H1 (cell line): ENCODE measurements around the gene DCAF8L2. TPM values are rescaled to one million over a fixed set of nuclear protein-coding genes. Genes with fewer than 3 reads are reported as not detected.

Experiments
- CTCF ChIA-PET: fragments of 300-600 bp; sonication (Branson Sonifier 250); formaldehyde crosslinking; loops from one replicate; lab custom pipeline; 2021; ENCODE audit not compliant: partially characterized antibody; lab: Charles Lee
- POLR2A ChIA-PET: fragments of 300-600 bp; sonication (Branson Sonifier 250); formaldehyde crosslinking; loops from one replicate; lab custom pipeline; 2021; ENCODE audit warnings: inconsistent platforms; ENCODE audit not compliant: partially characterized antibody; lab: Charles Lee
- DNase-seq, 2 experiments: peaks; one replicate each; pipeline versions ENCODE4 v3.0.0 to v3.0.0-alpha.2; 2010 to 2022; ENCODE audit warnings: low spot score in 2 of 2, low read depth in 1 of 2, mixed read lengths in 1 of 2
- FAIRE-seq: peaks from 2 replicates; lab custom pipeline; 2011; peaks lifted over from hg19 to GRCh38; lab: Jason Lieb, UNC
- H2AFZ ChIP-seq: 2 replicates; pipeline ENCODE4 v1.8.1; 2012; ENCODE audit warnings: low read length, inconsistent platforms
- H2AK5ac ChIP-seq: 2 replicates; pipeline ENCODE4 v1.6.1; 2013; ENCODE audit warnings: low read depth, low read length
- H2BK120ac ChIP-seq: replicated peaks from 2 replicates; pipeline ENCODE3; 2013; ENCODE audit warnings: low read depth, low read length, inconsistent platforms
- H2BK12ac ChIP-seq: 2 replicates; pipeline ENCODE4 v1.6.1; 2013; ENCODE audit warnings: low read depth, low read length
- H2BK15ac ChIP-seq: 2 replicates; pipeline ENCODE4 v1.6.1; 2013; ENCODE audit warnings: low read length
- H2BK20ac ChIP-seq: 2 replicates; pipeline ENCODE4 v1.6.1; 2013; ENCODE audit warnings: low read length
- H2BK5ac ChIP-seq: 2 replicates; pipeline ENCODE4 v1.6.1; 2013; ENCODE audit warnings: low read depth, low read length
- H3K14ac ChIP-seq: 2 replicates; pipeline ENCODE4 v1.6.1; 2013; ENCODE audit warnings: inconsistent platforms; ENCODE audit not compliant: insufficient read length
- H3K18ac ChIP-seq: 2 replicates; pipeline ENCODE4 v1.6.1; 2013; ENCODE audit warnings: low read length; ENCODE audit errors: extremely low read depth
- H3K23ac ChIP-seq: 2 replicates; pipeline ENCODE4 v1.6.1; 2013; ENCODE audit warnings: inconsistent platforms; ENCODE audit not compliant: insufficient read length
- H3K23me2 ChIP-seq: 2 replicates; pipeline ENCODE4 v1.6.1; 2013; ENCODE audit warnings: low read depth, low read length
- H3K27ac ChIP-seq: 2 replicates; pipeline ENCODE4 v1.6.1; 2011; ENCODE audit warnings: low read depth, low read length, inconsistent platforms
- H3K27me3 ChIP-seq, 4 experiments: replicated peaks in 1 of 4; 1 replicate in 1 of 4; 2 replicates in 3 of 4; pipeline versions ENCODE4 v1.6.1 to v1.8.1; 2011 to 2013; ENCODE audit warnings: low read length in 3 of 4, mild to moderate bottlenecking in 3 of 4, inconsistent platforms in 2 of 4, mixed read lengths in 2 of 4, moderate library complexity in 1 of 4; ENCODE audit not compliant: control insufficient read depth in 3 of 4, insufficient read depth in 3 of 4; ENCODE audit errors: extremely low read depth in 1 of 4
- H3K36me3 ChIP-seq, 4 experiments: 2 replicates each; pipeline versions ENCODE4 v1.6.1 to v1.8.1; 2011 to 2013; ENCODE audit warnings: mild to moderate bottlenecking in 4 of 4, low read length in 3 of 4, moderate library complexity in 2 of 4, control low read depth in 1 of 4, inconsistent platforms in 1 of 4; ENCODE audit not compliant: insufficient read depth in 4 of 4, control insufficient read depth in 2 of 4
- H3K4ac ChIP-seq: replicated peaks from 2 replicates; pipeline ENCODE3; 2013; ENCODE audit warnings: low read length, low read depth, mixed read lengths, inconsistent platforms; ENCODE audit not compliant: insufficient read length
- H3K4me1 ChIP-seq, 4 experiments: replicated peaks in 1 of 4; 1 replicate in 1 of 4; 2 replicates in 3 of 4; pipeline versions ENCODE4 v1.6.1 to v1.8.1; 2011 to 2013; ENCODE audit warnings: low read length in 3 of 4, inconsistent platforms in 2 of 4, mixed read lengths in 1 of 4; ENCODE audit not compliant: insufficient read depth in 4 of 4, control insufficient read depth in 3 of 4
- H3K4me2 ChIP-seq, 2 experiments: 2 replicates each; pipeline versions ENCODE4 v1.6.1 to v1.8.1; 2011 to 2013; ENCODE audit warnings: low read depth in 2 of 2, low read length in 2 of 2, control low read depth in 1 of 2, inconsistent platforms in 1 of 2, mild to moderate bottlenecking in 1 of 2; ENCODE audit not compliant: insufficient read depth in 1 of 2
- H3K4me3 ChIP-seq, 4 experiments: fragments of 200-600, 300-600 bp in 1 of 4; sonication (generic), shearing (Covaris generic), sonication (Bioruptor Twin) in 1 of 4; 2 replicates each; pipeline versions ENCODE4 v1.5.1 to v1.8.1; 2011 to 2016; ENCODE audit warnings: low read length in 4 of 4, low read depth in 3 of 4, control low read depth in 2 of 4, inconsistent platforms in 2 of 4, mild to moderate bottlenecking in 2 of 4, mixed read lengths in 1 of 4, moderate library complexity in 1 of 4; ENCODE audit not compliant: insufficient read depth in 2 of 4; ENCODE audit errors: extremely low read depth in 1 of 4
- H3K56ac ChIP-seq: replicated peaks from 2 replicates; pipeline ENCODE3; 2013; ENCODE audit warnings: low read depth, mild to moderate bottlenecking, mixed read lengths, low read length, inconsistent platforms; ENCODE audit not compliant: insufficient read length
- H3K79me1 ChIP-seq: 2 replicates; pipeline ENCODE4 v1.6.1; 2013; ENCODE audit warnings: low read depth, low read length, control low read depth
- H3K79me2 ChIP-seq, 2 experiments: 2 replicates each; pipeline versions ENCODE4 v1.6.1 to v1.8.1; 2012 to 2013; ENCODE audit warnings: low read length in 2 of 2, mild to moderate bottlenecking in 2 of 2, inconsistent platforms in 1 of 2; ENCODE audit not compliant: insufficient read depth in 2 of 2, control insufficient read depth in 1 of 2
- H3K9ac ChIP-seq, 4 experiments: replicated peaks in 1 of 4; 1 replicate in 1 of 4; 2 replicates in 3 of 4; pipeline versions ENCODE4 v1.6.1 to v1.8.1; 2011 to 2013; ENCODE audit warnings: low read depth in 3 of 4, low read length in 3 of 4, control low read depth in 2 of 4, mild to moderate bottlenecking in 2 of 4, moderate library complexity in 2 of 4, inconsistent platforms in 1 of 4; ENCODE audit errors: extremely low read depth in 1 of 4
- H3K9me3 ChIP-seq, 2 experiments: 2 replicates each; pipeline versions ENCODE4 v1.6.1 to v1.8.1; 2012 to 2013; ENCODE audit warnings: mild to moderate bottlenecking in 2 of 2, moderate library complexity in 2 of 2, control low read depth in 1 of 2, inconsistent platforms in 1 of 2, low read depth in 1 of 2, low read length in 1 of 2, mixed read lengths in 1 of 2; ENCODE audit not compliant: insufficient read depth in 2 of 2
- H4K20me1 ChIP-seq, 2 experiments: replicated peaks in 1 of 2; 2 replicates each; pipeline versions ENCODE3 to v1.8.1; 2011 to 2013; ENCODE audit warnings: inconsistent platforms in 2 of 2, low read length in 2 of 2, mild to moderate bottlenecking in 1 of 2; ENCODE audit not compliant: insufficient read depth in 2 of 2, control insufficient read depth in 1 of 2
- H4K5ac ChIP-seq: 2 replicates; pipeline ENCODE4 v1.6.1; 2013; ENCODE audit warnings: low read length, low read depth, mixed read lengths, inconsistent platforms; ENCODE audit not compliant: insufficient read length
- H4K8ac ChIP-seq: 2 replicates; pipeline ENCODE4 v1.8.0; 2013; ENCODE audit warnings: mild to moderate bottlenecking, moderate library complexity, low read length, inconsistent platforms; ENCODE audit not compliant: insufficient read depth; ENCODE audit errors: extremely low read depth
- H4K91ac ChIP-seq: replicated peaks from 2 replicates; pipeline ENCODE3; 2013; ENCODE audit warnings: low read length, mixed read lengths, inconsistent platforms; ENCODE audit not compliant: insufficient read length
- ASH2L ChIP-seq: fragments of 200-600, 300-600 bp; sonication (generic); IDR thresholded peaks from one replicate; pipeline ENCODE4 v1.7.1; 2017; ENCODE audit warnings: low read length
- E2F6 ChIP-seq: IDR thresholded peaks from 2 replicates; pipeline ENCODE4 v1.6.1; 2012; ENCODE audit warnings: inconsistent platforms
- HDAC2 ChIP-seq, 2 experiments: fragments of 300-600 bp in 1 of 2; sonication (generic) in 1 of 2; IDR thresholded peaks; 2 replicates each; pipeline ENCODE4 v1.6.1; 2011 to 2012; ENCODE audit warnings: low read depth in 2 of 2, low read length in 2 of 2, mild to moderate bottlenecking in 2 of 2, moderate library complexity in 2 of 2, borderline replicate concordance in 1 of 2, inconsistent platforms in 1 of 2
- HDAC6 ChIP-seq: IDR thresholded peaks from one replicate; pipeline ENCODE4 v1.7.1; 2012; ENCODE audit warnings: low read depth, mild to moderate bottlenecking, inconsistent platforms, low read length, moderate library complexity
- KDM1A ChIP-seq: fragments of 200-600, 300-600 bp; sonication (generic); IDR thresholded peaks from 2 replicates; pipeline ENCODE4 v1.7.1; 2016; ENCODE audit warnings: mild to moderate bottlenecking, low read length, borderline replicate concordance
- KDM4A ChIP-seq: IDR thresholded peaks from one replicate; pipeline ENCODE4 v1.7.1; 2012; ENCODE audit warnings: low read depth, mild to moderate bottlenecking, moderate library complexity, low read length, inconsistent platforms; ENCODE audit not compliant: severe bottlenecking
- MAFK ChIP-seq: IDR thresholded peaks from 2 replicates; pipeline ENCODE4 v1.6.1; 2012; ENCODE audit warnings: low read depth, mild to moderate bottlenecking, improper control_type of control experiment, low read length
- RBBP5 ChIP-seq: IDR thresholded peaks from 2 replicates; pipeline ENCODE4 v1.7.1; 2012; ENCODE audit warnings: low read depth, mild to moderate bottlenecking, inconsistent platforms, low read length, moderate library complexity, borderline replicate concordance
- RNF2 ChIP-seq: fragments of 200-900, 300-1000 bp; sonication (generic); IDR thresholded peaks from 2 replicates; pipeline ENCODE4 v1.7.1; 2016; ENCODE audit warnings: borderline replicate concordance, low read depth, mild to moderate bottlenecking, antibody characterized with exemption, low read length; ENCODE audit not compliant: poor library complexity, severe bottlenecking; ENCODE audit errors: missing control alignments
- SIN3A ChIP-seq, 2 experiments: IDR thresholded peaks in 1 of 2; conservative IDR thresholded peaks in 1 of 2; 2 replicates each; pipeline ENCODE4 v1.6.1; 2011 to 2012; ENCODE audit warnings: low read length in 2 of 2, improper control_type of control experiment in 1 of 2, low read depth in 1 of 2, mild to moderate bottlenecking in 1 of 2
- TEAD4 ChIP-seq: IDR thresholded peaks from 2 replicates; pipeline ENCODE4 v1.6.1; 2012; ENCODE audit warnings: low read depth, low read length, inconsistent platforms, mixed read lengths
- WGBS, 2 experiments: shearing (Covaris generic) in 1 of 2; methylation state at CpG; one replicate each; pipeline versions ENCODE4 v1.1.6 to v1.1.7; 2013 to 2015; ENCODE audit warnings: low lambda C conversion rate in 2 of 2, mixed read lengths in 2 of 2, inconsistent platforms in 1 of 2, low coverage in 1 of 2, missing lambda C conversion rate in 1 of 2; ENCODE audit not compliant: insufficient replicate concordance in 2 of 2, insufficient coverage in 1 of 2, insufficient read length in 1 of 2; ENCODE audit errors: extremely low coverage in 1 of 2, missing lambda C conversion rate in 1 of 2; 5-methylcytosine and 5-hydroxymethylcytosine counted together
- polyA plus RNA-seq, 7 experiments: library from polyadenylated mRNA; depleted of rRNA in 3 of 7; stranded (reverse) in 5 of 7; unstranded in 2 of 7; fragments of >200 nt in 5 of 7; fragments of 200-250 nt in 2 of 7; gene quantifications; 1 replicate in 5 of 7; 2 replicates in 1 of 7; 4 replicates in 1 of 7; pipeline versions ENCODE4 v1.2.1 to v1.2.3, GENCODE V29; 2011 to 2013; ENCODE audit warnings: missing spikeins in 2 of 7, mixed read lengths in 2 of 7
- total RNA-seq: library from RNA; stranded (reverse); fragmentation: NEBNext Ultra II Directional; extraction: Animal tissue kit (Norgen Biotek cat#: 25700); gene quantifications from 2 replicates; pipeline ENCODE4 v1.2.1, GENCODE V29; 2021

The DCAF8L2 gene
- total and polyA plus RNA-seq, 2 of the 8 experiments (the other 6 are each of a cell fraction or from before 2014, with no cell fraction given) = not detected

- CTCF ChIA-PET = interaction anchor here (0.6 to 2.3 kb wide), 8 partner anchors 11 to 107 kb away, joined by 3 to 7 read pairs (median 3); no protein-coding TSS in a partner anchor
- H3K4me3 ChIP-seq = no peak overlapping the region
- TF ChIP-seq KDM1A (no peak), ASH2L (no peak), HDAC6 (no peak), HDAC2 (IDR thresholded peaks at IDR 0.05; ENCODE audit: borderline replicate concordance in 1 of 2, low read depth in 2 of 2, low read length in 2 of 2) (no peak), RNF2 (no peak), SIN3A (conservative IDR thresholded peaks at IDR 0.05 in 1 of 2, IDR thresholded peaks at IDR 0.05 in 1 of 2; ENCODE audit: low read depth in 1 of 2, low read length in 2 of 2) (no peak), MAFK (no peak), KDM4A (no peak), TEAD4 (no peak), RBBP5 (no peak), E2F6 (no peak)
These were observed 29.3 kb downstream of the DCAF8L2 start for GRCh38 chrX:27619459-27619858.

More at GRCh38 chrX:27619459-27619858, 29.3 kb downstream of the DCAF8L2 start:
- no peaks in the 10 kb centered on the region for H3K79me1 ChIP-seq
- WGBS, 2 experiments = 88% methylated on average over 1 of the region's 1 CpG; no CpG with 5 or more reads in 1 of the 2 experiments
- no peak overlapping the region for H3K18ac ChIP-seq
- H2BK5ac ChIP-seq = no peak overlapping the region
- H4K8ac ChIP-seq = no peak overlapping the region
- H3K56ac ChIP-seq = no peak overlapping the region
- H3K27ac ChIP-seq = no peak overlapping the region
- H2BK12ac ChIP-seq = no peak overlapping the region
- no peaks in the 10 kb centered on the region for H4K20me1 ChIP-seq
- no peak overlapping the region for H3K9ac ChIP-seq
- H3K79me2 ChIP-seq = no peaks in the 10 kb centered on the region
- H3K36me3 ChIP-seq = no peaks in the 10 kb centered on the region
- no peak overlapping the region for H3K4ac ChIP-seq
- no peaks in the 10 kb centered on the region for H3K9me3 ChIP-seq
- H3K4me2 ChIP-seq = no peak overlapping the region
- H2BK120ac ChIP-seq = no peak overlapping the region
- no peak overlapping the region for H4K91ac ChIP-seq
- H4K5ac ChIP-seq = no peak overlapping the region
- H3K14ac ChIP-seq = no peak overlapping the region
- no peaks in the 10 kb centered on the region for H3K23me2 ChIP-seq
- no peaks in the 10 kb centered on the region for H3K27me3 ChIP-seq
- no peak overlapping the region for H2BK15ac ChIP-seq
- DNase-seq (no peak), FAIRE-seq (no peak)
- no peak overlapping the region for H2BK20ac ChIP-seq
- no peak overlapping the region; the same call in 1 of the 2 replicates for H2AFZ ChIP-seq
- POLR2A ChIA-PET = no interaction called here
- H3K23ac ChIP-seq = no peak overlapping the region
- H3K4me1 ChIP-seq = no peaks in the 10 kb centered on the region
- H2AK5ac ChIP-seq = no peak overlapping the region
